ENCODE data around the gene MCTP2.
"Not testable (repeated sequence)": the region's sequence is repeated elsewhere in the genome, so short reads cannot be mapped to it uniquely, and the experiment has no call there.

Gene MCTP2

DNA sequence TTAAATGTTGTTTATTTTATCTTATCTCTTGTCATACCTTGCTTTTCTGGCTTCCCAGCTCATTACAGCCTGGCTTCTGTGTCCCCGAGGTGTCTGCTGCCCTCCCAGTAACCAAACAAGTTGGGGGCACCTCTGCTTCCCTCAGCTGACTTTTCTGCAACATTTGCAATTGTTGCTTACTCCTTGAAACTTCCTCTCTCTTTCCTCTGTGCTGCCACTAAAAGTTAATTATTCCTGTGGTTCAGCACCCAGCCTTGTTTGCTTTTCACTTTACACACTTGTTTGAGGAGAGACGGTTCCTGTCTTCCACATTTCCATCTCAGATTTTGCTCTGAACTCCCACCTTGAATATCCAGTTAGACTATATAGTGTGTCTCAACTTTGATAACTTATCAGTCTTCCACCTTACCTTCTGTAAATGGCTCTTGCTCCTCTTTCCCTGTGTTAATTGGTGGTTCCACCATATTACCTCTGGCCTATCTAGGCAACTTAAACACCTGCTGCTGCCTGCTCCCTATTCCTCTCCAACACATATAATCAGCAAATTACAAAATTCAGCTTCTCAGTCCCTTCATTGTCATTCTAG is 21.6 kb downstream of the MCTP2 start:
- DNase-seq (ENCODE audit: insufficient read length), result no peak
- no peak for FAIRE-seq

GRCh38 chr15:94253742-94254141 is 22.4 kb downstream of the MCTP2 start:
- TF ChIP-seq POLR2AphosphoS5 (IDR thresholded peaks at IDR 0.05; ENCODE audit: low read depth, low read length) (no peak), TAF1 (IDR thresholded peaks at IDR 0.05; ENCODE audit: borderline replicate concordance, low read depth, low read length) (no peak), POLR2A (IDR thresholded peaks at IDR 0.05; ENCODE audit: low read depth, low read length) (no peak)
- no peak for FAIRE-seq

More for the DNA sequence above, 21.6 kb downstream of the MCTP2 start:
- TF ChIP-seq POLR2A (IDR thresholded peaks at IDR 0.05; ENCODE audit: low read depth, low read length) (no peak), TAF1 (IDR thresholded peaks at IDR 0.05; ENCODE audit: borderline replicate concordance, low read depth, low read length) (no peak), POLR2AphosphoS5 (IDR thresholded peaks at IDR 0.05; ENCODE audit: low read depth, low read length) (no peak)

DNA sequence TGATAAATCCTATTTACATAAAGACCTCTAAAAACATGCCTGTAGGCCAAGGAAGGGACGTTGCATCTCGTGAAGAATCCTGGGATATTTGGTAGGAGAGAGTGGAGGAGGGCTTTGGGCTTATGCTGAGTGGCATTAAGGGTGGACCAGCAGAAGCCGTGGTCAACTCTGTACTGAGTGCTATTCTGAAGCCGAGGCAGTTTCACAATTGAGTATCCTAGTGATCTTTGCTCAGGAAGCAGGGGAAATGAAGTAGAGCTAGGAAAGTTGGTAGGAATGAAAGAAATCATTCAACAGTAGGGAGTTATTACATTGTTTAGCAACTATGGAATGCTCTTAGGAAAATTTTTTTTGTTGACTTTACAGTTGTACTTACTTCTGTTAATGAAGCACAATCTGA is 24.2 kb downstream of the MCTP2 start:
- no peak for DNase-seq (ENCODE audit: insufficient read length)
- no peak for FAIRE-seq
- TF ChIP-seq POLR2A (IDR thresholded peaks at IDR 0.05; ENCODE audit: low read depth, low read length), result no peak
- TF ChIP-seq POLR2AphosphoS5 (IDR thresholded peaks at IDR 0.05; ENCODE audit: low read depth, low read length), result no peak
- TF ChIP-seq TAF1 (IDR thresholded peaks at IDR 0.05; ENCODE audit: borderline replicate concordance, low read depth, low read length), result no peak

More at GRCh38 chr15:94253742-94254141, 22.4 kb downstream of the MCTP2 start:
- no peak for DNase-seq (ENCODE audit: insufficient read length)

DNA sequence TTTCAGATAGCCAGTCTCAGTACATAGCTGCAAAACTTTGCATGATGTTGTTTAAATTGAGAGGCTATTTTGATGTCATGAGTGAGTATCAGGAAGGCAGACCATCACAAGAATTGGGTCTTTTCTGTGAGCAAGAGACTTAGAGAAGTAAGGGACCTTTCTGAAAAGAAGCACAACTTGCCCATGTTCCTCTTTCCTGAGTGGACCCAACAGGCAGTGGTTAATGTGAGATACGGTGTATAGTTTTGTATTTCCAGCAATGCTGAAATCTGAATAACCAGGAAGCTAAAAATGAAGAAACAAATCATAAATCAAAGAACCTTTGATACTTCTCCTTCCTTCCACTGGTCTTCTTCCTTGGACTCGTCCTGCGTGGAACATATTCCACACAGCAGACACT is 25.1 kb downstream of the MCTP2 start:
- no peak for TF ChIP-seq POLR2AphosphoS5 (IDR thresholded peaks at IDR 0.05; ENCODE audit: low read depth, low read length)
- TF ChIP-seq POLR2A (IDR thresholded peaks at IDR 0.05; ENCODE audit: low read depth, low read length), result no peak
- no peak for TF ChIP-seq TAF1 (IDR thresholded peaks at IDR 0.05; ENCODE audit: borderline replicate concordance, low read depth, low read length)
- FAIRE-seq (no peak), DNase-seq (ENCODE audit: insufficient read length) (no peak)

- DNase-seq (ENCODE audit: insufficient read length); FAIRE-seq: not testable (repeated sequence)
Measured at GRCh38 chr15:94257776-94258175, 26.4 kb downstream of the MCTP2 start.

- no peak for FAIRE-seq
- TF ChIP-seq TAF1 (IDR thresholded peaks at IDR 0.05; ENCODE audit: borderline replicate concordance, low read depth, low read length), result no peak
- TF ChIP-seq POLR2AphosphoS5 (IDR thresholded peaks at IDR 0.05; ENCODE audit: low read depth, low read length), result no peak
- TF ChIP-seq POLR2A (IDR thresholded peaks at IDR 0.05; ENCODE audit: low read depth, low read length), result no peak
- no peak for DNase-seq (ENCODE audit: insufficient read length)
Measured at GRCh38 chr15:94258246-94258645, 26.9 kb downstream of the MCTP2 start.

GRCh38 chr15:94259121-94259751 is 27.9 kb downstream of the MCTP2 start:
- no peak for DNase-seq (ENCODE audit: insufficient read length)
- FAIRE-seq, result no peak
- TF ChIP-seq POLR2A (IDR thresholded peaks at IDR 0.05; ENCODE audit: low read depth, low read length), result no peak
- no peak for TF ChIP-seq POLR2AphosphoS5 (IDR thresholded peaks at IDR 0.05; ENCODE audit: low read depth, low read length)
- TF ChIP-seq TAF1 (IDR thresholded peaks at IDR 0.05; ENCODE audit: borderline replicate concordance, low read depth, low read length), result no peak

DNA sequence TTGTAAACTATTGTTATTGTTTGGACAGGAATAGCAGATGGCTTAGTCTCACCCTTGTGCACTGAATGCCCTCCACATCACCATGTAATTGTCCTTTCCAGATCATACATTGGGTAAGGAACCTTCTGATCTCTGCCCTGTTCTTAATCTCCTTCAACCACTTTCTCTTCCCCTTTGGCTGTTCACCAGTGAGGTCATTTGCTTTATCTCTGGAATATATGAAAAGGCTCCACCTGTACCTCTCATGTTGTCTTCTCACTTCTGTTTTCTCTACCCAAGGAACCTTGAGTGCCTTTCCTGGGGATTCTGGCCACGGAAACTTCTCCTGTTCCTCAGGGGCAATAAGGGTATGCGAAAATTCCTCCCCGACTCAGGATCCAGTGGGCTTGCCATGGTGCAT is 28.5 kb downstream of the MCTP2 start:
- TF ChIP-seq POLR2A (IDR thresholded peaks at IDR 0.05; ENCODE audit: low read depth, low read length), result no peak
- no peak for TF ChIP-seq POLR2AphosphoS5 (IDR thresholded peaks at IDR 0.05; ENCODE audit: low read depth, low read length)
- no peak for TF ChIP-seq TAF1 (IDR thresholded peaks at IDR 0.05; ENCODE audit: borderline replicate concordance, low read depth, low read length)
- no peak for DNase-seq (ENCODE audit: insufficient read length)
- no peak for FAIRE-seq

- no peak for FAIRE-seq
- no peak for TF ChIP-seq TAF1 (IDR thresholded peaks at IDR 0.05; ENCODE audit: borderline replicate concordance, low read depth, low read length)
- TF ChIP-seq POLR2AphosphoS5 (IDR thresholded peaks at IDR 0.05; ENCODE audit: low read depth, low read length), result no peak
- no peak for TF ChIP-seq POLR2A (IDR thresholded peaks at IDR 0.05; ENCODE audit: low read depth, low read length)
- no peak for DNase-seq (ENCODE audit: insufficient read length)
Measured at GRCh38 chr15:94262201-94262600, 30.8 kb downstream of the MCTP2 start.

- DNase-seq (ENCODE audit: insufficient read length) (no peak), FAIRE-seq (peak; percentile 9)
- no peak for TF ChIP-seq POLR2AphosphoS5 (IDR thresholded peaks at IDR 0.05; ENCODE audit: low read depth, low read length)
Measured at GRCh38 chr15:94263341-94264273, 32.2 kb downstream of the MCTP2 start.

DNA sequence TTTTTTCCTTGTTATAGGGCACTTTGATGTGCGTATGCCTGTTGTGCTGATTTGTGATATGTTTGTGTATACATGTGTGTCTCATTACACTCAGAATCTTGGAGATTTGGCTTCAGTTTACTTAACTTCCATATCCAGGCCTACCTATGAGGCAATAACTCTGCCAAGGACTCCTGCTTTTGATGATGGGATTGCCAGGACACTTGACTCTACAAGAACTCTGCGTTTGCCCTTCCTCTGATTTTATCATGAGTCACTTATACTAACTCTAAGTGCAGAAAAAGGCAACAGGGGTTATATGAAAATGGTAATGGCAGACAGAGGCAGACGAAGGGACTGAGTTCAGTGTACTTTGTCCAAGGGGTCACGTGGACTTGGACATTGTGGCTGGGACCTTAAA is 33.6 kb downstream of the MCTP2 start:
- DNase-seq (ENCODE audit: insufficient read length) (no peak), FAIRE-seq (no peak)
- TF ChIP-seq POLR2A (IDR thresholded peaks at IDR 0.05; ENCODE audit: low read depth, low read length), result no peak
- no peak for TF ChIP-seq TAF1 (IDR thresholded peaks at IDR 0.05; ENCODE audit: borderline replicate concordance, low read depth, low read length)
- TF ChIP-seq POLR2AphosphoS5 (IDR thresholded peaks at IDR 0.05; ENCODE audit: low read depth, low read length), result no peak

DNA sequence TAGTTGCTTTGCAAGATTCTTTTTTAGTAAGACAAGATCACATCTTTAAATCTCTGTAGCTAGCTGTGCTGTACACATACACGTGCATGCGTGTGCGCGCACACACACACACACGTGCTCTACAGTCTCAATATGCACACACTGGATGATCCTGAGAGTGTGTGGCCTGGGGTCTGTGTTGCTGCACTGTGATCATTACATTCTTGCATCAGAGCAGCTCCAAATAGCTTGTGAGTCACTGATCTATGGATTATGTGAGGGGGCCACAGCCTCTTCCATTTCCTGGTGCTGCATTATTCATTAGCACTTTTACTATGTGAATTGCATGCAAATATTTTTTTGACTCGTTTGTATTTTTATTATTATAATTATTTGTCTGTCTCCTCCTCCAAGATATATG is 34.6 kb downstream of the MCTP2 start:
- FAIRE-seq (no peak), DNase-seq (ENCODE audit: insufficient read length) (no peak)
- TF ChIP-seq TAF1 (IDR thresholded peaks at IDR 0.05; ENCODE audit: borderline replicate concordance, low read depth, low read length), result no peak
- no peak for TF ChIP-seq POLR2A (IDR thresholded peaks at IDR 0.05; ENCODE audit: low read depth, low read length)
- TF ChIP-seq POLR2AphosphoS5 (IDR thresholded peaks at IDR 0.05; ENCODE audit: low read depth, low read length), result no peak

Data from GM12892 (cell line).